ENCODE data around the gene CCIN. TPM values are rescaled to one million over a fixed set of nuclear protein-coding genes. Genes with fewer than 3 reads are reported as not detected.
"Not testable (repeated sequence)": the region's sequence is repeated elsewhere in the genome, so short reads cannot be mapped to it uniquely, and the experiment has no call there.

The CCIN gene
- total RNA-seq, 4 donors from 2014 or later, result not detected

DNA sequence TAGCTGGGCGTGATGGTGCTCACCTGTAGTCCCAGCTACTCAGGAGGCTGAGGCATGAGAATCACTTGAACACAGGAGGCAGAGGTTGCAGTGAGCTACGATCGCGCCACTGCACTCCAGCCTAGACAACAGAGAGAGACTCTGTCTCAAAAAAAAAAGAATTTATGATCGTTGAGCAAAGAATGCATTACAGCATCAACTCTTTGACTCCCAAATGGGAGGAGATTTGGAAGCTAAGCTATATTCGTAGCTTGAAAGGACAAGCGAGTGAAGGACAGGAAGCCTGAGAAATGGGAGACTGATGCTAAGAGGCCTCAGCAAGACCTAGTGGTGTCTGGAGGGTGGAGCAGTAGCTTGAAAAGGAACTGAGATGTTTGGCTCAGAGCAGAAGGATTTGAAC lies 10.3 kb upstream of the CCIN start:
- WGBS, 2 donors, result 65 to 73% methylated on average over 7 of the region's 7 CpGs

DNA sequence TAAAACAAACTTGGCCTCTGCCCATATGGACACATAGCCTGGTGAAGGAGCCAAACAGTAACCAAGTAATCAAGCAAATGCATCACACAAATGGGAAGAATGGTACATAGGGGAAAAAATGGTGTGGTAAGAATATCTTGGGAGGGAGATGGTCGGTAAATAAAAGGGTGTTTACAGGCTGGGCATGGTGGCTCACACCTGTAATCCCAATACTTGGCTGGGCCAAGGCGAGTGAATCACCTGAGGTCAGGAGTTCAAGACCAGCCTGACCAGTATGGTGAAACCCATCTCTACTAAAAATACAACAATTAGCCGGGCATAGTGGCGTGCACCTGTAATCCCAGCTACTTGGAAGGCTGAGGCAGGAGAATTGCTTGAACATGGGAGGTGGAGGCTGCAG lies 9.7 kb upstream of the CCIN start:
- DNase-seq (ENCODE audit: low spot score in 2 of 2); H3K4me3 ChIP-seq (ENCODE audit: low read depth, poor library complexity, severe bottlenecking); intact Hi-C loops (cut with DNase I; ENCODE audit: low total_unique reads): not testable (repeated sequence)
- 73 to 90% methylated on average over 4 of the region's 4 CpGs for WGBS, 2 donors

More for the DNA sequence above, 10.3 kb upstream of the CCIN start:
- no peak for DNase-seq (ENCODE audit: low spot score in 2 of 2)
- TF ChIP-seq, protein P1, sequence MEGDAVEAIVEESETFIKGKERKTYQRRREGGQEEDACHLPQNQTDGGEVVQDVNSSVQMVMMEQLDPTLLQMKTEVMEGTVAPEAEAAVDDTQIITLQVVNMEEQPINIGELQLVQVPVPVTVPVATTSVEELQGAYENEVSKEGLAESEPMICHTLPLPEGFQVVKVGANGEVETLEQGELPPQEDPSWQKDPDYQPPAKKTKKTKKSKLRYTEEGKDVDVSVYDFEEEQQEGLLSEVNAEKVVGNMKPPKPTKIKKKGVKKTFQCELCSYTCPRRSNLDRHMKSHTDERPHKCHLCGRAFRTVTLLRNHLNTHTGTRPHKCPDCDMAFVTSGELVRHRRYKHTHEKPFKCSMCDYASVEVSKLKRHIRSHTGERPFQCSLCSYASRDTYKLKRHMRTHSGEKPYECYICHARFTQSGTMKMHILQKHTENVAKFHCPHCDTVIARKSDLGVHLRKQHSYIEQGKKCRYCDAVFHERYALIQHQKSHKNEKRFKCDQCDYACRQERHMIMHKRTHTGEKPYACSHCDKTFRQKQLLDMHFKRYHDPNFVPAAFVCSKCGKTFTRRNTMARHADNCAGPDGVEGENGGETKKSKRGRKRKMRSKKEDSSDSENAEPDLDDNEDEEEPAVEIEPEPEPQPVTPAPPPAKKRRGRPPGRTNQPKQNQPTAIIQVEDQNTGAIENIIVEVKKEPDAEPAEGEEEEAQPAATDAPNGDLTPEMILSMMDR (IDR thresholded peaks at IDR 0.05), result no peak
- no peak for TF ChIP-seq POLR2A (IDR thresholded peaks at IDR 0.05)
- intact Hi-C loops (cut with DNase I; ENCODE audit: low total_unique reads), result no loop called here
- H3K4me3 ChIP-seq (ENCODE audit: low read depth, poor library complexity, severe bottlenecking), result no peak overlapping the region

DNA sequence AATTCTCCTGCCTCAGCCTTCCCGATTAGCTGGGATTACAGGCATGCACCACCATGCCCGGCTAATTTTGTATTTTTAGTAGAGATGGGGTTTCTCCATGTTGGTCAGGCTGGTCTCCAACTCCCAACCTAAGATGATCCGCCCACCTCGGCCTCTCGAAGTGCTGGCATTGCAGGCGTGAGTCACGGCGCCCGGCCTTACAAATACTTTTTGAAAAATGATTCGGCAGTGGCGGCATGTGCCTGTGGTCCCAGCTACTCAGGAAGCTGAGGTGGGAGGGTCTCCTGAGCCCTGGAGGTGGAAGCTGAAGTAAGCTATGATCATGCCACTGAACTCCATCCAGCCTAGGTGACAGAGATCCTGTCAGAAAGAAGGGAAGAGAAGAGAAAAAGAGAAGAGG lies 9.1 kb upstream of the CCIN start:
- H3K4me3 ChIP-seq (ENCODE audit: low read depth, poor library complexity, severe bottlenecking); DNase-seq (ENCODE audit: low spot score in 2 of 2): not testable (repeated sequence)
- 77 to 82% methylated on average over 11 of the region's 11 CpGs for WGBS, 2 donors
- intact Hi-C loops (cut with DNase I; ENCODE audit: low total_unique reads), result loop anchor here (10.0 kb wide), 1 partner anchor 55 kb away; no protein-coding TSS in a partner anchor

DNA sequence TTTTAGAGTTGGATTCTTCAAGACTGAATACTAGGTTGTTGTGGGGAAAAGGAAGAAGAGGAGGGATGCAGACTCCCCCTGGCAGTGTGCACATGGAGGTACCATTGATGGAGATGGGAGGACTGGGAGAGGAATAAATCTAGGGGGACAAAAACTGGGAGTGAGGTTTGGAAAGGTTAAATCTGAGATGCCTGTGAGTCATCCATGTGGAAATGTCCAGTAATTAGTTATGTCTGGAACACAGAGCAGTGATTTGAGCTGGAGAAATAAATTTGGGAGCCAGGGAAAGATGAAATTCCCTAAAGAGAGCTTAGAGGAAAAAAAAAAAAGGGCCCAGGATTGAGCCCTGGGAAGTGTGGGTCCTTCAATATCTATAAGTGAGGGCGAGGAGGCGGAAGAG lies 8.0 kb upstream of the CCIN start:
- TF ChIP-seq POLR2A (IDR thresholded peaks at IDR 0.05), result no peak
- TF ChIP-seq, protein P1 (IDR thresholded peaks at IDR 0.05), result no peak
- DNase-seq (ENCODE audit: low spot score in 2 of 2), result no peak
- intact Hi-C loops (cut with DNase I; ENCODE audit: low total_unique reads), result loop anchor here (10.0 kb wide), 1 partner anchor 56 kb away; no protein-coding TSS in a partner anchor
- 59 to 77% methylated on average over 2 of the region's 2 CpGs for WGBS, 2 donors
- no peak overlapping the region for H3K4me3 ChIP-seq (ENCODE audit: low read depth, poor library complexity, severe bottlenecking)

DNA sequence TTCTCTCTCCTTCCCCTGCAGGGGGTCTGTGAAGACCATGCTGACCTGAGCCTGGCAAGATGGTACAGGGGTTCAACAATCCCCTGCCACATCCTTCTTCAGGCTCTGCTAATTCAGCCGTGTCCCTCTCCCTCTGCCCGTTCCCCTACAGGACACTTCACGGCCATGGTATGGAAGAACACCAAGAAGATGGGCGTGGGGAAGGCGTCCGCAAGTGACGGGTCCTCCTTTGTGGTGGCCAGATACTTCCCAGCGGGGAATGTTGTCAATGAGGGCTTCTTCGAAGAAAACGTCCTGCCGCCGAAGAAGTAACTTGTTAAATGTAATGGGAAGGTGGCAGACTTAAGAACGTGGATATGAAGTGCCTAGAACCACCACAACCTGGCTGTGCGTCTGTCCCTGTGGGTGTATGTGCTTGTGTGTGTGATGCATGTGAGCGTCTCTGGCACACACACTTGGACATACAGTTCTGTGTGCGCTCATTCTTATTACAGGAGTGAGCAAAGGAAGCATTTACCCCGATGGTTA lies 6.9 kb upstream of the CCIN start:
- TF ChIP-seq, protein P1 (IDR thresholded peaks at IDR 0.05), result no peak
- 87 to 91% methylated on average over 17 of the region's 17 CpGs for WGBS, 2 donors
- intact Hi-C loops (cut with DNase I; ENCODE audit: low total_unique reads), result loop anchor here (10.0 kb wide), 1 partner anchor 57 kb away; no protein-coding TSS in a partner anchor
- no peak overlapping the region for H3K4me3 ChIP-seq (ENCODE audit: low read depth, poor library complexity, severe bottlenecking)
- no peak for DNase-seq (ENCODE audit: low spot score in 2 of 2)

DNA sequence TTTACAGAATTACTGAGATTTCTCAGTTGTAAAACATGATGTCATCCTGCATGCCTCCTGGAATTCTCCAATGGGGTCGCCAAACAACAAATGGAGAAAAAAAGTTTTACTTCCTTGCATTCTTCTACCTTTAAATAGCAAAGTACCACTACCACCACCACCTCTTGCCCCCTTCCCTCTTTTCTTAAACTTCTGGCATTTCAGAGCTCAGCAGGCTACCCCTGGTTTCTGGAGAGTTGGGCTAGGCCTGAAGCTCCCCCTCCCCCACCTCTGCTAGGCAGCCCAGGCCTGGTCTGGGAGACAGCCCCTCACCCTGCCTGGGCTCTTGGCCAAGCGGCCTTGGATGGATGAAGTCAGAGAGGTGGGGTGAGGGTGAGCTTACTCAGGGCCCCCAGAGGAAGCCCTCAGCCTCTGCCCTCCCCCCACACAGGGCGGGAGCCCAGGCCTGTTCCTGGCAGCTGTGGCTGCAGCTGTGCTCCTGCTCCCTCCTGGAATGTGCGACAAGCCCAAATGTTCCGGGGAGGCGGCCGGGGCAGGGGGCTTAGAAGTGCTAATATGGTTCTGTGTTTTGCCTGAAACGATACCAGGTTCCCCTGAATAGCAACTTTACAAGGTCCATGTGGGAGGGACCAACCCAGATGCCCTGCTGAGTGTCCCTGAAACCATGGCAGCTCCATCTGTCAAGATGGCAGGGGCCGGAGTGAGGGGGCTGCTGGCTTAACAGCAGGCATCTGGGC lies 6.0 kb upstream of the CCIN start:
- no peak for DNase-seq (ENCODE audit: low spot score in 2 of 2)
- TF ChIP-seq, protein P1 (IDR thresholded peaks at IDR 0.05), result no peak
- TF ChIP-seq POLR2A (IDR thresholded peaks at IDR 0.05), result no peak
- no peak overlapping the region for H3K4me3 ChIP-seq (ENCODE audit: low read depth, poor library complexity, severe bottlenecking)
- intact Hi-C loops (cut with DNase I; ENCODE audit: low total_unique reads), result loop anchor here (10.0 kb wide), 1 partner anchor 58 kb away; no protein-coding TSS in a partner anchor
- 48 to 59% methylated on average over 8 to 9 of the region's 9 CpGs for WGBS, 2 donors
